GM23248 (cell line): ENCODE results near the gene MED15.

Experiments
- EZH2 ChIP-seq: fragments of 200-600 bp; sonication (generic); IDR thresholded peaks from 2 replicates; pipeline ENCODE4 v1.6.1; 2018; ENCODE audit warnings: antibody characterized with exemption, mild to moderate bottlenecking; ENCODE audit not compliant: insufficient read depth, poor library complexity, severe bottlenecking
- EZH2phosphoT487 ChIP-seq: fragments of 200-600 bp; sonication (generic); IDR thresholded peaks from 2 replicates; pipeline ENCODE4 v1.6.1; 2018; ENCODE audit warnings: antibody characterized with exemption, moderate library complexity, mild to moderate bottlenecking, low read depth; ENCODE audit not compliant: insufficient read depth

DNA sequence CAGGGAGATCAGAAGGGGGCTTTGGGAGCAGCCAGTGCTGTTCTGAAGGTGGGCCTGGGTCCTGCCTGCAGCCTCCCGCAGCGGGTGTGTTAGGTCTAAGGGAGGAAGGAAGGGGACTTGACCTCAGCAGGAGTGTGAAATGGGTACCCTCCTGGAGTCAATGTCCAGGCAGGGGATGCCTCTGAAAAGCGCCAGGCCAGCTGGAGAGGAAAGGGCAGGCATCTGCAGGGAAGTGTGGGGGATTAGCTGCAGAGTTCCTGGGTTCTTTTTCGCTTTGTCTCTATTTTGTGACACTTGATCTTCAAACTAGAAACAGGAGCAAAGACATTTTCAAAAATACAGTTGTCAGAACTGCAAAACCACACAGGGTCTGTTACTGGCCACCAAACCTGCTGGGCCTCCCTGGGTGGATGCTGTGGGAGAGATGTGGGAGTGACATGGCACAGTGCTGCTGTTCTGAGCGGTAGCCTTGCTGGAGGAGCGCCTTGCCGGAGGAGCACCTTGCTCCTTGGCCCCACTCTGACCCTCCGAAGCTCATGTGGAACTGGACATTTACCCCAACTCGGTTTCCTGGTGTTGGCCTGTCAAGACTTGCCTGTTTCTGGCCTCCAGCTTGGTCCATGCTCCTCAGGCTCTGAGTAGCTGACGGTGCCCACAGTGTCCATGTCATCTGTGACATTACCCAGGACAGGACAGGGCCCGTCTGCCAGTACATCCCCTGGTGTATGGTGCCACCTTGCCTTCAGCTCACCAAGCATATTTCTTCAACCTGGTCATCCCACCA, 25.9 kb downstream of the MED15 start:
- TF ChIP-seq EZH2 (no peak), EZH2phosphoT487 (no peak)
